HepG2 (cell line): ENCODE results near the gene LAP3.

Source experiments
- ESRRA ChIP-seq: sonication (generic); formaldehyde crosslinking; IDR thresholded peaks from 2 replicates; pipeline ENCODE4 v1.5.1; 2020; ENCODE audit warnings: mild to moderate bottlenecking, low read depth, missing genetic modification reagents
- JUN ChIP-seq: sonication (generic); formaldehyde crosslinking; IDR thresholded peaks from 2 replicates; pipeline ENCODE4 v1.4.0; 2020; ENCODE audit warnings: mild to moderate bottlenecking, missing genetic modification reagents
- NPAS2 ChIP-seq: sonication (generic); formaldehyde crosslinking; IDR thresholded peaks from 2 replicates; pipeline ENCODE4 v1.8.0; 2022; ENCODE audit warnings: mild to moderate bottlenecking, missing genetic modification reagents, borderline replicate concordance
- SRY ChIP-seq: sonication (generic); formaldehyde crosslinking; IDR thresholded peaks from 2 replicates; pipeline ENCODE4 v1.8.0; 2022; ENCODE audit warnings: mild to moderate bottlenecking, missing genetic modification reagents
- ZFP1 ChIP-seq: IDR thresholded peaks from 2 replicates; pipeline ENCODE4 v1.6.1; 2016
- TF ChIP-seq, protein P1 (sequence below): sonication (generic); formaldehyde crosslinking; IDR thresholded peaks from 2 replicates; pipeline ENCODE4 v1.5.0; 2020; ENCODE audit warnings: mild to moderate bottlenecking, missing genetic modification reagents, moderate library complexity
- TF ChIP-seq, protein P2 (sequence below): sonication (generic); formaldehyde crosslinking; IDR thresholded peaks from 2 replicates; pipeline ENCODE4 v1.4.0; 2020; ENCODE audit warnings: mild to moderate bottlenecking, low read depth, missing genetic modification reagents
- TF ChIP-seq, protein P3 (sequence below): sonication (generic); formaldehyde crosslinking; IDR thresholded peaks from 2 replicates; pipeline ENCODE4 v1.4.0; 2020; ENCODE audit warnings: low read depth, missing genetic modification reagents
- TF ChIP-seq, protein P4 (sequence below): sonication (generic); formaldehyde crosslinking; IDR thresholded peaks from 2 replicates; pipeline ENCODE4 v1.4.0; 2020; ENCODE audit warnings: missing genetic modification reagents, borderline replicate concordance
- TF ChIP-seq, protein P5 (sequence below): sonication (generic); formaldehyde crosslinking; IDR thresholded peaks from 2 replicates; pipeline ENCODE4 v1.5.0; 2020; ENCODE audit warnings: missing genetic modification reagents

DNA sequence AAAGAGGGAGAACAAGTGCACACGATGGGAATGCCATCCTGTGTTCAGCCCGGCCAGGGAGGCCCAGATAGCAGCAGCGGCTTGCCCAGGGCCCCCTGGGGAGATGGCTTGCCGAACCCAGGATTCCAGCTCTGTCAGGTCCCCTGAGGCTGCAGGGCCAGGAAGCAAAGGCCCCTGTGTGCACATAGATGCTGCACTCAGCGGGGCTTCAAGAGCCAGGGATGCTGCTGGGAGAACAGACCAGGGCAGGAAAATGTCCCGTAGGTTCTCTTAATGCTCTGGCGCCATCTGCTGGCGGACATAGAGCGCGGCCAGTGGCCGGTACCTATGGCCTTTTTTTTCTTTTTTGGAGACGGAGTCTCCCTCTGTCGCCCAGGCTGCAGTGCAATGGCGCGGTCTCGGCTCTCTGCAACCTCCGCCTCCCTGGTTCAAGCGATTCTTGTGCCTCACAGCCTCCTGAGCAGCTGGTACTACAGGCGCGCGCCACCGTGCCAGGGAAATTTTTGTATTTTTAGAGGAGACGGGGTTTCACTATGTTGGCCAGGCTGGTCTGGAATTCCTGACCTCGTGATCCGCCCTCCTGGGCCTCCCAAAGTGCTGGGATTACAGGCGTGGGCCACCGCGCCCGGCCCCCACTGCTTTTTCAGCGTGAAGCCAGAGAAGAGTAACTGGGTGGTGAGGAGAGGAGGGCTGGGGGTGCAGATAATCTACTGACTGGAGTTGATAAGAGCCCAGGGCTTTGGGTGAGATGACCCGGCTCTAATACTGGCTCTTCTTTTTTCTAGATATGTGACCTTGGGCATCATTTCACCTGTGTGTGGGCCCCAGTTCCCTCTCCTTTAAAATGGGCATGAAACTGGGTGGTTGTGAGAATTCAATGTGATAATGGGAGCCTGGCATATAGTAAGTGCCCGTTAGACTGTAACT is 60.0 kb downstream of the LAP3 start:
- TF ChIP-seq ZFP1 (CRISPR knock-in tag) (no peak), NPAS2 (CRISPR knock-in tag) (no peak), JUN (CRISPR knock-in tag) (no peak), SRY (CRISPR knock-in tag) (no peak), ESRRA (CRISPR knock-in tag) (no peak)
- TF ChIP-seq, protein P1, sequence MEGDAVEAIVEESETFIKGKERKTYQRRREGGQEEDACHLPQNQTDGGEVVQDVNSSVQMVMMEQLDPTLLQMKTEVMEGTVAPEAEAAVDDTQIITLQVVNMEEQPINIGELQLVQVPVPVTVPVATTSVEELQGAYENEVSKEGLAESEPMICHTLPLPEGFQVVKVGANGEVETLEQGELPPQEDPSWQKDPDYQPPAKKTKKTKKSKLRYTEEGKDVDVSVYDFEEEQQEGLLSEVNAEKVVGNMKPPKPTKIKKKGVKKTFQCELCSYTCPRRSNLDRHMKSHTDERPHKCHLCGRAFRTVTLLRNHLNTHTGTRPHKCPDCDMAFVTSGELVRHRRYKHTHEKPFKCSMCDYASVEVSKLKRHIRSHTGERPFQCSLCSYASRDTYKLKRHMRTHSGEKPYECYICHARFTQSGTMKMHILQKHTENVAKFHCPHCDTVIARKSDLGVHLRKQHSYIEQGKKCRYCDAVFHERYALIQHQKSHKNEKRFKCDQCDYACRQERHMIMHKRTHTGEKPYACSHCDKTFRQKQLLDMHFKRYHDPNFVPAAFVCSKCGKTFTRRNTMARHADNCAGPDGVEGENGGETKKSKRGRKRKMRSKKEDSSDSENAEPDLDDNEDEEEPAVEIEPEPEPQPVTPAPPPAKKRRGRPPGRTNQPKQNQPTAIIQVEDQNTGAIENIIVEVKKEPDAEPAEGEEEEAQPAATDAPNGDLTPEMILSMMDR, result peak; percentile 89
- TF ChIP-seq, protein P2, sequence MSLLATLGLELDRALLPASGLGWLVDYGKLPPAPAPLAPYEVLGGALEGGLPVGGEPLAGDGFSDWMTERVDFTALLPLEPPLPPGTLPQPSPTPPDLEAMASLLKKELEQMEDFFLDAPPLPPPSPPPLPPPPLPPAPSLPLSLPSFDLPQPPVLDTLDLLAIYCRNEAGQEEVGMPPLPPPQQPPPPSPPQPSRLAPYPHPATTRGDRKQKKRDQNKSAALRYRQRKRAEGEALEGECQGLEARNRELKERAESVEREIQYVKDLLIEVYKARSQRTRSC (CRISPR knock-in tag), result no peak
- TF ChIP-seq, protein P3, sequence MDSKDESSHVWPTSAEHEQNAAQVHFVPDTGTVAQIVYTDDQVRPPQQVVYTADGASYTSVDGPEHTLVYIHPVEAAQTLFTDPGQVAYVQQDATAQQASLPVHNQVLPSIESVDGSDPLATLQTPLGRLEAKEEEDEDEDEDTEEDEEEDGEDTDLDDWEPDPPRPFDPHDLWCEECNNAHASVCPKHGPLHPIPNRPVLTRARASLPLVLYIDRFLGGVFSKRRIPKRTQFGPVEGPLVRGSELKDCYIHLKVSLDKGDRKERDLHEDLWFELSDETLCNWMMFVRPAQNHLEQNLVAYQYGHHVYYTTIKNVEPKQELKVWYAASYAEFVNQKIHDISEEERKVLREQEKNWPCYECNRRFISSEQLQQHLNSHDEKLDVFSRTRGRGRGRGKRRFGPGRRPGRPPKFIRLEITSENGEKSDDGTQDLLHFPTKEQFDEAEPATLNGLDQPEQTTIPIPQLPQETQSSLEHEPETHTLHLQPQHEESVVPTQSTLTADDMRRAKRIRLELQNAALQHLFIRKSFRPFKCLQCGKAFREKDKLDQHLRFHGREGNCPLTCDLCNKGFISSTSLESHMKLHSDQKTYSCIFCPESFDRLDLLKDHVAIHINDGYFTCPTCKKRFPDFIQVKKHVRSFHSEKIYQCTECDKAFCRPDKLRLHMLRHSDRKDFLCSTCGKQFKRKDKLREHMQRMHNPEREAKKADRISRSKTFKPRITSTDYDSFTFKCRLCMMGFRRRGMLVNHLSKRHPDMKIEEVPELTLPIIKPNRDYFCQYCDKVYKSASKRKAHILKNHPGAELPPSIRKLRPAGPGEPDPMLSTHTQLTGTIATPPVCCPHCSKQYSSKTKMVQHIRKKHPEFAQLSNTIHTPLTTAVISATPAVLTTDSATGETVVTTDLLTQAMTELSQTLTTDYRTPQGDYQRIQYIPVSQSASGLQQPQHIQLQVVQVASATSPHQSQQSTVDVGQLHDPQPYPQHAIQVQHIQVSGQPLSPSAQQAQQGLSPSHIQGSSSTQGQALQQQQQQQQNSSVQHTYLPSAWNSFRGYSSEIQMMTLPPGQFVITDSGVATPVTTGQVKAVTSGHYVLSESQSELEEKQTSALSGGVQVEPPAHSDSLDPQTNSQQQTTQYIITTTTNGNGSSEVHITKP (CRISPR knock-in tag), result no peak
- TF ChIP-seq, protein P4, sequence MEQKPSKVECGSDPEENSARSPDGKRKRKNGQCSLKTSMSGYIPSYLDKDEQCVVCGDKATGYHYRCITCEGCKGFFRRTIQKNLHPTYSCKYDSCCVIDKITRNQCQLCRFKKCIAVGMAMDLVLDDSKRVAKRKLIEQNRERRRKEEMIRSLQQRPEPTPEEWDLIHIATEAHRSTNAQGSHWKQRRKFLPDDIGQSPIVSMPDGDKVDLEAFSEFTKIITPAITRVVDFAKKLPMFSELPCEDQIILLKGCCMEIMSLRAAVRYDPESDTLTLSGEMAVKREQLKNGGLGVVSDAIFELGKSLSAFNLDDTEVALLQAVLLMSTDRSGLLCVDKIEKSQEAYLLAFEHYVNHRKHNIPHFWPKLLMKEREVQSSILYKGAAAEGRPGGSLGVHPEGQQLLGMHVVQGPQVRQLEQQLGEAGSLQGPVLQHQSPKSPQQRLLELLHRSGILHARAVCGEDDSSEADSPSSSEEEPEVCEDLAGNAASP (CRISPR knock-in tag), result no peak
- TF ChIP-seq, protein P5, sequence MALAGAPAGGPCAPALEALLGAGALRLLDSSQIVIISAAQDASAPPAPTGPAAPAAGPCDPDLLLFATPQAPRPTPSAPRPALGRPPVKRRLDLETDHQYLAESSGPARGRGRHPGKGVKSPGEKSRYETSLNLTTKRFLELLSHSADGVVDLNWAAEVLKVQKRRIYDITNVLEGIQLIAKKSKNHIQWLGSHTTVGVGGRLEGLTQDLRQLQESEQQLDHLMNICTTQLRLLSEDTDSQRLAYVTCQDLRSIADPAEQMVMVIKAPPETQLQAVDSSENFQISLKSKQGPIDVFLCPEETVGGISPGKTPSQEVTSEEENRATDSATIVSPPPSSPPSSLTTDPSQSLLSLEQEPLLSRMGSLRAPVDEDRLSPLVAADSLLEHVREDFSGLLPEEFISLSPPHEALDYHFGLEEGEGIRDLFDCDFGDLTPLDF (CRISPR knock-in tag), result no peak
